Measurements from ENCODE around the gene RAET1E. TPM values are rescaled to one million over a fixed set of nuclear protein-coding genes. Genes with fewer than 3 reads are reported as not detected.
A peak's percentile ranks its signal among the peaks of the same experiment; 100 is the strongest.

RAET1E gene
- polyA plus RNA-seq, 4 donors: 0.13 TPM; not detected in 3

GRCh38 chr6:149872233-149872632, 25.7 kb downstream of the RAET1E start:
- Histone ChIP-seq H3K4me3 (ENCODE audit: low read depth in 1 of 3, low read length in 3 of 3) (no peak overlapping the region), H3K36me3 (ENCODE audit: control insufficient read depth in 3 of 3, insufficient read depth in 2 of 3, low read depth in 1 of 3, low read length in 3 of 3) (no peaks in the 10 kb centered on the region), H3K9me3 (ENCODE audit: control insufficient read depth in 2 of 2, insufficient read depth in 1 of 2, low read depth in 1 of 2, low read length in 1 of 2) (no peaks in the 10 kb centered on the region), H3K4me1 (ENCODE audit: control insufficient read depth in 3 of 3, insufficient read depth in 2 of 3, low read depth in 1 of 3, low read length in 2 of 3) (no peaks in the 10 kb centered on the region), H3K27me3 (ENCODE audit: control insufficient read depth in 3 of 3, insufficient read depth in 3 of 3, low read length in 3 of 3) (no peaks in the 10 kb centered on the region), H3K27ac (ENCODE audit: low read depth in 1 of 3, low read length in 2 of 3) (no peak overlapping the region)
- WGBS, 3 donors: 46 to 100% (median 73%) methylated on average over 1 of the region's 1 CpG
- FAIRE-seq (no peak), DNase-seq (no peak)

GRCh38 chr6:149871182-149871581, 26.7 kb downstream of the RAET1E start:
- no peaks in the 10 kb centered on the region for H3K9me3 ChIP-seq (ENCODE audit: control insufficient read depth in 2 of 2, insufficient read depth in 1 of 2, low read depth in 1 of 2, low read length in 1 of 2)
- FAIRE-seq (no peak), DNase-seq (no peak)
- 67 to 78% (median 69%) methylated on average over 2 of the region's 2 CpGs for WGBS, 3 donors
- H3K4me1 ChIP-seq (ENCODE audit: control insufficient read depth in 3 of 3, insufficient read depth in 2 of 3, low read depth in 1 of 3, low read length in 2 of 3): no peaks in the 10 kb centered on the region
- H3K27me3 ChIP-seq (ENCODE audit: control insufficient read depth in 3 of 3, insufficient read depth in 3 of 3, low read length in 3 of 3): no peaks in the 10 kb centered on the region
- no peak overlapping the region for H3K27ac ChIP-seq (ENCODE audit: low read depth in 1 of 3, low read length in 2 of 3)
- no peaks in the 10 kb centered on the region for H3K36me3 ChIP-seq (ENCODE audit: control insufficient read depth in 3 of 3, insufficient read depth in 2 of 3, low read depth in 1 of 3, low read length in 3 of 3)
- H3K4me3 ChIP-seq (ENCODE audit: low read depth in 1 of 3, low read length in 3 of 3): no peak overlapping the region

GRCh38 chr6:149869275-149869892, 28.5 kb downstream of the RAET1E start:
- H3K9me3 ChIP-seq (ENCODE audit: control insufficient read depth in 2 of 2, insufficient read depth in 1 of 2, low read depth in 1 of 2, low read length in 1 of 2): no peaks in the 10 kb centered on the region
- WGBS, 3 donors: 72 to 82% (median 81%) methylated on average over 10 of the region's 10 CpGs
- H3K27me3 ChIP-seq (ENCODE audit: control insufficient read depth in 3 of 3, insufficient read depth in 3 of 3, low read length in 3 of 3): no peaks in the 10 kb centered on the region
- H3K36me3 ChIP-seq (ENCODE audit: control insufficient read depth in 3 of 3, insufficient read depth in 2 of 3, low read depth in 1 of 3, low read length in 3 of 3): no peaks in the 10 kb centered on the region
- peaks cover 0 to 5% (median 0%) of the 10 kb centered on the region in 3 donors for H3K4me1 ChIP-seq (ENCODE audit: control insufficient read depth in 3 of 3, insufficient read depth in 2 of 3, low read depth in 1 of 3, low read length in 2 of 3)
- FAIRE-seq (no peak), DNase-seq (no peak)
- no peak overlapping the region for H3K27ac ChIP-seq (ENCODE audit: low read depth in 1 of 3, low read length in 2 of 3)
- no peak overlapping the region for H3K4me3 ChIP-seq (ENCODE audit: low read depth in 1 of 3, low read length in 3 of 3)

- Histone ChIP-seq H3K9me3 (ENCODE audit: control insufficient read depth in 2 of 2, insufficient read depth in 1 of 2, low read depth in 1 of 2, low read length in 1 of 2) (no peaks in the 10 kb centered on the region), H3K36me3 (ENCODE audit: control insufficient read depth in 3 of 3, insufficient read depth in 2 of 3, low read depth in 1 of 3, low read length in 3 of 3) (no peaks in the 10 kb centered on the region), H3K27ac (ENCODE audit: low read depth in 1 of 3, low read length in 2 of 3) (no peak overlapping the region), H3K4me3 (ENCODE audit: low read depth in 1 of 3, low read length in 3 of 3) (no peak overlapping the region), H3K27me3 (ENCODE audit: control insufficient read depth in 3 of 3, insufficient read depth in 3 of 3, low read length in 3 of 3) (no peaks in the 10 kb centered on the region), H3K4me1 (ENCODE audit: control insufficient read depth in 3 of 3, insufficient read depth in 2 of 3, low read depth in 1 of 3, low read length in 2 of 3) (peaks cover 0 to 6% (median 0%) of the 10 kb centered on the region in 3 donors)
- WGBS, 3 donors: 60 to 61% (median 60%) methylated on average over 4 of the region's 4 CpGs
- FAIRE-seq (no peak), DNase-seq (no peak)
Observed at GRCh38 chr6:149867876-149868640, 29.9 kb downstream of the RAET1E start.

GRCh38 chr6:149864578-149865535, 33.1 kb downstream of the RAET1E start:
- peak; percentile 67 to 68 for DNase-seq
- WGBS, 3 donors: 14 to 18% (median 16%) methylated on average over 23 of the region's 23 CpGs

GRCh38 chr6:149863698-149864577, 34.0 kb downstream of the RAET1E start, which contains the start of gene LRP11:
Gene LRP11, minus strand, starts transcription at chr6:149864359. Its CDS starts 339 bp downstream, at chr6:149864020.
- H3K4me1 ChIP-seq (ENCODE audit: control insufficient read depth in 3 of 3, insufficient read depth in 2 of 3, low read depth in 1 of 3, low read length in 2 of 3): peaks cover 0 to 15% (median 4%) of the 10 kb centered on the region in 3 donors
- DNase-seq (peak; percentile 92 to 95), FAIRE-seq (no peak)
- H3K27me3 ChIP-seq (ENCODE audit: control insufficient read depth in 3 of 3, insufficient read depth in 3 of 3, low read length in 3 of 3): no peaks in the 10 kb centered on the region
- peak within 1 kb of the TSS; percentile 48 to 83 (median 68) for H3K4me3 ChIP-seq (ENCODE audit: low read depth in 1 of 3, low read length in 3 of 3)
- H3K9me3 ChIP-seq (ENCODE audit: control insufficient read depth in 2 of 2, insufficient read depth in 1 of 2, low read depth in 1 of 2, low read length in 1 of 2): no peaks in the 10 kb centered on the region
- peaks cover 0 to 7% (median 0%) of the 10 kb centered on the region in 3 donors for H3K36me3 ChIP-seq (ENCODE audit: control insufficient read depth in 3 of 3, insufficient read depth in 2 of 3, low read depth in 1 of 3, low read length in 3 of 3)
- WGBS, 3 donors: 0% methylated on average over 47 to 110 of the region's 110 CpGs
- H3K27ac ChIP-seq (ENCODE audit: low read depth in 1 of 3, low read length in 2 of 3): peak within 1 kb of the TSS; percentile 91 to 96 (median 92)

More at GRCh38 chr6:149864578-149865535, 33.1 kb downstream of the RAET1E start:
- H3K9me3 ChIP-seq (ENCODE audit: control insufficient read depth in 2 of 2, insufficient read depth in 1 of 2, low read depth in 1 of 2, low read length in 1 of 2): no peaks in the 10 kb centered on the region
- FAIRE-seq: no peak
- H3K36me3 ChIP-seq (ENCODE audit: control insufficient read depth in 3 of 3, insufficient read depth in 2 of 3, low read depth in 1 of 3, low read length in 3 of 3): peaks cover 0 to 7% (median 0%) of the 10 kb centered on the region in 3 donors
- peak overlapping the region; percentile 83 to 96 (median 91) for H3K27ac ChIP-seq (ENCODE audit: low read depth in 1 of 3, low read length in 2 of 3)
- peak overlapping the region; percentile 22 to 83 (median 47) for H3K4me3 ChIP-seq (ENCODE audit: low read depth in 1 of 3, low read length in 3 of 3)
- H3K4me1 ChIP-seq (ENCODE audit: control insufficient read depth in 3 of 3, insufficient read depth in 2 of 3, low read depth in 1 of 3, low read length in 2 of 3): peaks cover 0 to 15% (median 4%) of the 10 kb centered on the region in 3 donors
- H3K27me3 ChIP-seq (ENCODE audit: control insufficient read depth in 3 of 3, insufficient read depth in 3 of 3, low read length in 3 of 3): no peaks in the 10 kb centered on the region

GRCh38 chr6:149862922-149863697, 34.8 kb downstream of the RAET1E start:
- peak overlapping the region; percentile 48 to 83 (median 68) for H3K4me3 ChIP-seq (ENCODE audit: low read depth in 1 of 3, low read length in 3 of 3)
- DNase-seq: peak; percentile 52 to 83
- FAIRE-seq: no peak
- 0 to 1% (median 1%) methylated on average over 46 to 69 of the region's 69 CpGs for WGBS, 3 donors
- no peaks in the 10 kb centered on the region for H3K9me3 ChIP-seq (ENCODE audit: control insufficient read depth in 2 of 2, insufficient read depth in 1 of 2, low read depth in 1 of 2, low read length in 1 of 2)
- peaks cover 0 to 7% (median 0%) of the 10 kb centered on the region in 3 donors for H3K36me3 ChIP-seq (ENCODE audit: control insufficient read depth in 3 of 3, insufficient read depth in 2 of 3, low read depth in 1 of 3, low read length in 3 of 3)
- peaks cover 0 to 15% (median 4%) of the 10 kb centered on the region in 3 donors for H3K4me1 ChIP-seq (ENCODE audit: control insufficient read depth in 3 of 3, insufficient read depth in 2 of 3, low read depth in 1 of 3, low read length in 2 of 3)
- no peaks in the 10 kb centered on the region for H3K27me3 ChIP-seq (ENCODE audit: control insufficient read depth in 3 of 3, insufficient read depth in 3 of 3, low read length in 3 of 3)
- H3K27ac ChIP-seq (ENCODE audit: low read depth in 1 of 3, low read length in 2 of 3): peak overlapping the region; percentile 74 to 92 (median 80)

Data from small intestine (tissue), 7 donors.